GM10266 (cell line): ENCODE results near the gene COL6A1.

Source experiments
- DNase-seq: peaks from one replicate; pipeline ENCODE4 v3.0.0; 2012; ENCODE audit errors: extremely low spot score
- CTCF ChIP-seq: IDR thresholded peaks from 2 replicates; pipeline ENCODE4 v1.5.1; 2012; ENCODE audit warnings: mild to moderate bottlenecking, low read depth; ENCODE audit not compliant: control insufficient read depth, insufficient read depth; ENCODE audit errors: missing control alignments

Gene COL6A1

GRCh38 chr21:45985471-45986315 lies 4.1 kb downstream of the COL6A1 start:
- no peak for TF ChIP-seq CTCF

DNA sequence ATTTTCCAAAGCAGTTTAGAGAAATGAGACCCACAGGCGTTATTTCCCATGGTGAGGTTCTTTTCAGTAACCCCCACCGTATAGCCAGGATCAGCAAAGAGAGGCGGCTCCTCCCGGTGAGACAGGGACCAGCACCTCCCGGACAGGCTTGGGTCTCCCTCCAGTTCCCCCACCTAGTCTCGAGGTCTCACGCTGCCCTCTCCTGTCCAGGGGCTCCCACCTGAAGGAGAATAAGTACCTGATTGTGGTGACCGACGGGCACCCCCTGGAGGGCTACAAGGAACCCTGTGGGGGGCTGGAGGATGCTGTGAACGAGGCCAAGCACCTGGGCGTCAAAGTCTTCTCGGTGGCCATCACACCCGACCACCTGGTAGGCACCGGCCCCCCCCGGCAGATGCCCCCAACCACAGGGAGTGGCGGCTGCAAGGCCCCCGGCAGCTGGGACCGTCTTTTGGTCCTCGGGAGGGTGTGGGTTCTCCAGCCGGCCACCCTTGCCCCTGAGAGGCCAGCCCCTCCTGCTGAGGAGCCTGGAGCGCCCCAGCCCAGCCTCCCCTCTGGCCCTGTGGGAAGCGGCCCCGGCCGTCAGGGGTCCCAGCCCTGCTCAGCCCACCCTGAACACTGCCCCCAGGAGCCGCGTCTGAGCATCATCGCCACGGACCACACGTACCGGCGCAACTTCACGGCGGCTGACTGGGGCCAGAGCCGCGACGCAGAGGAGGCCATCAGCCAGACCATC lies 4.9 kb downstream of the COL6A1 start:
- TF ChIP-seq CTCF: no peak
- no peak for DNase-seq

More at GRCh38 chr21:45985471-45986315, 4.1 kb downstream of the COL6A1 start:
- no peak for DNase-seq

DNA sequence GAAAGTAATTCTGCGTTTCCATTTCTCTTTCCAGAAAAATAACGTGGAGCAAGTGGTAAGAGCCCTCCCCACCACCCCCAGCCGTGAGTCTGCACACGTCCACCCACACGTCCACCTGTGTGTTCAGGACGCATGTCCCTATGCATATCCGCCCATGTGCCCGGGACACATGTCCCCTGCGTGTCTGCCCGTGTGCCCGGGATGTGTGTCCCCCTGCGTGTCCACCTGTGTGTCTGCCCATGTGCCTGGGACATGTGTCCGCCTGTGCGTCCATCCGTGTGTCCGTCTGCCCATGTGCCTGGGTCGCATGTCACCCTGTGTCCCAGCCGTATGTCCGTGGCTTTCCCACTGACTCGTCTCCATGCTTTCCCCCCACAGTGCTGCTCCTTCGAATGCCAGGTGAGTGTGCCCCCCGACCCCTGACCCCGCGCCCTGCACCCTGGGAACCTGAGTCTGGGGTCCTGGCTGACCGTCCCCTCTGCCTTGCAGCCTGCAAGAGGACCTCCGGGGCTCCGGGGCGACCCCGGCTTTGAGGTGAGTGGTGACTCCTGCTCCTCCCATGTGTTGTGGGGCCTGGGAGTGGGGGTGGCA lies 5.6 kb downstream of the COL6A1 start:
- DNase-seq: no peak

DNA sequence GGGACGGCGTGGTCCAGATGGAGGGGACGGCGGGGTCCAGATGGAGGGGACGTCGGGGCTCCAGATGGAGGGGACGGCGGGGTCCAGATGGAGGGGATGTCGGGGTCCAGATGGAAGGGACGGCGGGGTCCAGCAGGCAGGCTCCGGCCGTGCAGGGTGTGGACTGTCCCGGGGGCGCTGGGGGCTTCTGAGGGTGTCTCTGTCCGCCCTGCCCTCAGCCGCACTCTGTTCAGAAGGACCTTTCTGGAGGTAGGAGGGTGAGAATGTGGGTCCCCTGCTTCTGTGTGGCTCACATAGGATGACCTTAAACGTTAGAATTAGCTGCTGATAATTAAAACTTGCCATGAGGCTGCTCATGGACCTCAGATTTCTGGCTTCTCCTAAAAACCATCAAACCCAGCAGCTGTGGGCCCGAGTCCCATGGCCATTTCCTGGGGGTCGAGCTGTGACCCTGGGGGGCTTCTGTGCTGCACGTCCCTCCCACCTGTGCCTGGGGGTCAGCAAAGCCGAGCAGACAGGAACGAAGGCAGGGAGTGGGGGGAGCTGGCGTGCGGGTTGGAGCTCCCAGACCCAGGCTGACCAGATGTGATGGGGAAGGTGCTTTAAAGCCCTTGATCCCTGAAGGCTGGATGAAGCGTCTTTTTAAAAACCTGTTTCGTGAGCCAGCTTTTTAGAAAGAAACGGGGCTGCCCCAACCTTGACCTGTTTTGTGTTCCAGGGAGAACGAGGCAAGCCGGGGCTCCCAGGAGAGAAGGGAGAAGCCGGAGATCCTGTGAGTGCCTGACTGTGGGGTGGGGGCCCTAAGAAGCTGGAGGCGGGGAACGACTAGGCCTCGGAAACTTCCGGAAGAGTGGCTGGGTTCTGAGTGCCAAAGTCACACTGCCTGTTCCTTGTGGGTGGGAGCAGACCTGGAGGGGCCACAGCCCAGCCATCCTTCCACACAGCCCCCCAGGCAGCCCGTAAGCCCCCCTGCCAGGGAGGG lies 7.1 kb downstream of the COL6A1 start:
- no peak for DNase-seq
- no peak for TF ChIP-seq CTCF

More for the DNA sequence above, 5.6 kb downstream of the COL6A1 start:
- TF ChIP-seq CTCF: no peak

DNA sequence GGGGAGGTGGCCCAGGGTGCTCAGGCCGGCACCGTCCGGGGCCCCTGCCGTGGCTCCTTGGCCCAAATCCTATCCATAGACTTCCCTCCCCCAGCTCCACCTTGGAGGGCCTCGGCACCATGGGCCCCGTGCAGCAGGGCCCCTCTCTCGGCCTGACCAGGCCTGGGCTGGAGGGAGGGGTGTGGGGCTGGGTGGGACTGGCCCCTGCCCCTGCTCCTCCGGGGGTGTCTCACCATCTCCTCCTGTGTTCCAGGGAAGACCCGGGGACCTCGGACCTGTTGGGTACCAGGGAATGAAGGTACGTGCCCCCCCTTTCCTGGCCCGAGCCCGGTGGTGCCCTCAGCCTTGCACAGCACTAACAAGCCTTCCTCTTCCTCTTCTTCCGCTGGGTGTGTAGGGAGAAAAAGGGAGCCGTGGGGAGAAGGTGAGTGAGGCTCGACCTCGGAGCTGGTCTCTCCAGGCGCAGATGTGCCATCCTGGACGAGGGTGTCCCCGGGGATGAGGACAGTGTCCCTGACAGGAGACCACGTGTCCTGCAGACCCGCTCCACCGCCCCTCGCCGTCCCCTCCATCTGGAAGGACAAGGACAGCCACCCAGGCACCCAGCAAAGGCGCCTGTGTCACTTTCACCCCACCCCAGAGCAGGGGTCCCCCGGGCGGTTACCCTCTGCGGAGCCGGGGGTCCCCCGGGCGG lies 7.9 kb downstream of the COL6A1 start:
- TF ChIP-seq CTCF: no peak
- no peak for DNase-seq

GRCh38 chr21:45990049-45990711 lies 8.6 kb downstream of the COL6A1 start:
- no peak for TF ChIP-seq CTCF
- DNase-seq: no peak
